Measurements from ENCODE around the gene AGPS. TPM values are rescaled to one million over a fixed set of nuclear protein-coding genes. Genes with fewer than 3 reads are reported as not detected.

The AGPS gene
- polyA plus RNA-seq, 1 of the 3 experiments (the other 2 are of a cell fraction): 10.9 TPM

GRCh38 chr2:177587371-177587770 lies 194.8 kb downstream of the AGPS start:
- no peaks in the 10 kb centered on the region for H3K27me3 ChIP-seq (ENCODE audit: insufficient read depth)
- H3K4me2 ChIP-seq: no peak overlapping the region
- H3K9me2 ChIP-seq: no peaks in the 10 kb centered on the region
- TF ChIP-seq, protein P1, sequence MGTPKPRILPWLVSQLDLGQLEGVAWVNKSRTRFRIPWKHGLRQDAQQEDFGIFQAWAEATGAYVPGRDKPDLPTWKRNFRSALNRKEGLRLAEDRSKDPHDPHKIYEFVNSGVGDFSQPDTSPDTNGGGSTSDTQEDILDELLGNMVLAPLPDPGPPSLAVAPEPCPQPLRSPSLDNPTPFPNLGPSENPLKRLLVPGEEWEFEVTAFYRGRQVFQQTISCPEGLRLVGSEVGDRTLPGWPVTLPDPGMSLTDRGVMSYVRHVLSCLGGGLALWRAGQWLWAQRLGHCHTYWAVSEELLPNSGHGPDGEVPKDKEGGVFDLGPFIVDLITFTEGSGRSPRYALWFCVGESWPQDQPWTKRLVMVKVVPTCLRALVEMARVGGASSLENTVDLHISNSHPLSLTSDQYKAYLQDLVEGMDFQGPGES (IDR thresholded peaks at IDR 0.05; ENCODE audit: low read depth, low read length): no peak
- no peak for TF ChIP-seq RFX5 (IDR thresholded peaks at IDR 0.05; ENCODE audit: low read length)
- TF ChIP-seq FOXM1 (IDR thresholded peaks at IDR 0.05; ENCODE audit: low read depth): no peak
- TF ChIP-seq MXI1 (IDR thresholded peaks at IDR 0.05; ENCODE audit: low read depth, low read length): no peak
- TF ChIP-seq, protein P2, sequence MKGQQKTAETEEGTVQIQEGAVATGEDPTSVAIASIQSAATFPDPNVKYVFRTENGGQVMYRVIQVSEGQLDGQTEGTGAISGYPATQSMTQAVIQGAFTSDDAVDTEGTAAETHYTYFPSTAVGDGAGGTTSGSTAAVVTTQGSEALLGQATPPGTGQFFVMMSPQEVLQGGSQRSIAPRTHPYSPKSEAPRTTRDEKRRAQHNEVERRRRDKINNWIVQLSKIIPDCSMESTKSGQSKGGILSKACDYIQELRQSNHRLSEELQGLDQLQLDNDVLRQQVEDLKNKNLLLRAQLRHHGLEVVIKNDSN (IDR thresholded peaks at IDR 0.05; ENCODE audit: borderline replicate concordance, low read depth): no peak
- no peak for TF ChIP-seq POLR2AphosphoS5 (IDR thresholded peaks at IDR 0.05; ENCODE audit: low read depth, low read length)
- DNase-seq: no peak
- no peak overlapping the region for H2AFZ ChIP-seq (ENCODE audit: low read depth)
- H3K79me2 ChIP-seq (ENCODE audit: insufficient read depth): no peaks in the 10 kb centered on the region
- no peaks in the 10 kb centered on the region for H4K20me1 ChIP-seq (ENCODE audit: insufficient read depth)
- no peaks in the 10 kb centered on the region for H3K36me3 ChIP-seq (replicated peaks in 1 of 2; ENCODE audit: control insufficient read depth in 1 of 2, insufficient read depth in 2 of 2, low read length in 1 of 2)
- CTCF ChIA-PET: interaction anchor here (0.6 to 0.8 kb wide), 2 partner anchors 11 to 82 kb away, joined by 3 read pairs; no protein-coding TSS in a partner anchor
- H3K4me1 ChIP-seq (ENCODE audit: control insufficient read depth in 1 of 2, insufficient read depth in 2 of 2, low read depth in 1 of 2, low read length in 1 of 2): peaks cover 0 to 10% of the 10 kb centered on the region in 2 experiments; a peak in 1 of 4 replicates
- 63% methylated on average over 1 of the region's 1 CpG for WGBS (ENCODE audit: low lambda C conversion rate)
- POLR2A ChIA-PET: no interaction called here
- no peak overlapping the region for H3K4me3 ChIP-seq (ENCODE audit: low read depth in 2 of 2, low read length in 1 of 2)
- H3F3A ChIP-seq (replicated peaks; ENCODE audit: insufficient read depth): no peaks in the 10 kb centered on the region
- H3K9ac ChIP-seq: no peak overlapping the region
- H3K27ac ChIP-seq (ENCODE audit: low read depth in 2 of 2, low read length in 1 of 2): no peak overlapping the region
- no peaks in the 10 kb centered on the region for H3K9me3 ChIP-seq

- no peaks in the 10 kb centered on the region for H3K36me3 ChIP-seq (replicated peaks in 1 of 2; ENCODE audit: control insufficient read depth in 1 of 2, insufficient read depth in 2 of 2, low read length in 1 of 2)
- no peaks in the 10 kb centered on the region for H4K20me1 ChIP-seq (ENCODE audit: insufficient read depth)
- H3K9me2 ChIP-seq: no peaks in the 10 kb centered on the region
- H3K4me2 ChIP-seq: no peak overlapping the region
- 42% methylated on average over 3 of the region's 3 CpGs for WGBS (ENCODE audit: low lambda C conversion rate)
- H3K9me3 ChIP-seq: no peaks in the 10 kb centered on the region
- no peak overlapping the region for H3K27ac ChIP-seq (ENCODE audit: low read depth in 2 of 2, low read length in 1 of 2)
- H3K27me3 ChIP-seq (ENCODE audit: insufficient read depth): no peaks in the 10 kb centered on the region
- no peak for DNase-seq
- no peak overlapping the region for H3K4me3 ChIP-seq (ENCODE audit: low read depth in 2 of 2, low read length in 1 of 2)
- no peaks in the 10 kb centered on the region for H3F3A ChIP-seq (replicated peaks; ENCODE audit: insufficient read depth)
- CTCF ChIA-PET: interaction anchor here (0.7 to 1.4 kb wide), 3 partner anchors 9 to 18 kb away, joined by 3 to 4 read pairs (median 3); no protein-coding TSS in a partner anchor
- peaks cover 0 to 10% of the 10 kb centered on the region in 2 experiments; a peak in 1 of 4 replicates for H3K4me1 ChIP-seq (ENCODE audit: control insufficient read depth in 1 of 2, insufficient read depth in 2 of 2, low read depth in 1 of 2, low read length in 1 of 2)
- no peak overlapping the region for H2AFZ ChIP-seq (ENCODE audit: low read depth)
- H3K79me2 ChIP-seq (ENCODE audit: insufficient read depth): no peaks in the 10 kb centered on the region
- TF ChIP-seq GATA2 (CRISPR knock-in tag; IDR thresholded peaks at IDR 0.05) (no peak), SIN3A (IDR thresholded peaks at IDR 0.05; ENCODE audit: borderline replicate concordance, low read depth, low read length) (no peak), GABPA (IDR thresholded peaks at IDR 0.05; ENCODE audit: low read depth) (no peak), POLR2AphosphoS5 (IDR thresholded peaks at IDR 0.05; ENCODE audit: low read depth, low read length) (no peak), FOSL2 (IDR thresholded peaks at IDR 0.05; ENCODE audit: borderline replicate concordance, low read depth) (no peak), YY1 (IDR thresholded peaks at IDR 0.05; ENCODE audit: low read depth) (no peak), TEAD4 (IDR thresholded peaks at IDR 0.05; ENCODE audit: borderline replicate concordance, insufficient read depth) (no peak), ZBTB33 (IDR thresholded peaks at IDR 0.05; ENCODE audit: borderline replicate concordance, low read depth) (no peak), CHD2 (IDR thresholded peaks at IDR 0.05; ENCODE audit: low read length, partially characterized antibody) (no peak)
- TF ChIP-seq, protein P3, sequence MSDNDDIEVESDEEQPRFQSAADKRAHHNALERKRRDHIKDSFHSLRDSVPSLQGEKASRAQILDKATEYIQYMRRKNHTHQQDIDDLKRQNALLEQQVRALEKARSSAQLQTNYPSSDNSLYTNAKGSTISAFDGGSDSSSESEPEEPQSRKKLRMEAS (IDR thresholded peaks at IDR 0.05; ENCODE audit: low read depth): no peak
- POLR2A ChIA-PET: no interaction called here
- H3K9ac ChIP-seq: no peak overlapping the region
Measured at GRCh38 chr2:177588671-177589070, 196.1 kb downstream of the AGPS start.

Data from SK-N-SH (cell line).